Measurements from ENCODE around the gene NMNAT2.

NMNAT2 gene

GRCh38 chr1:183419399-183419798, 1.2 kb upstream of the NMNAT2 start:
- no peak for DNase-seq (ENCODE audit: extremely low read depth, low read depth)
- TF ChIP-seq CTCF (IDR thresholded peaks at IDR 0.05; ENCODE audit: low read depth, low read length), result no peak

- no peak for DNase-seq (ENCODE audit: extremely low read depth, low read depth)
- no peak for TF ChIP-seq CTCF (IDR thresholded peaks at IDR 0.05; ENCODE audit: low read depth, low read length)
These were observed 516 bp upstream of the NMNAT2 start for GRCh38 chr1:183418696-183419095.

GRCh38 chr1:183416850-183417771, 1.1 kb downstream of the NMNAT2 start:
- DNase-seq (ENCODE audit: extremely low read depth, low read depth), result no peak
- TF ChIP-seq CTCF (IDR thresholded peaks at IDR 0.05; ENCODE audit: low read depth, low read length), result no peak

GRCh38 chr1:183414365-183414764, 3.8 kb downstream of the NMNAT2 start:
- no peak for TF ChIP-seq CTCF (IDR thresholded peaks at IDR 0.05; ENCODE audit: low read depth, low read length)

GRCh38 chr1:183411091-183411490, 7.1 kb downstream of the NMNAT2 start:
- TF ChIP-seq CTCF (IDR thresholded peaks at IDR 0.05; ENCODE audit: low read depth, low read length), result no peak
- no peak for DNase-seq (ENCODE audit: extremely low read depth, low read depth)

More at GRCh38 chr1:183414365-183414764, 3.8 kb downstream of the NMNAT2 start:
- DNase-seq (ENCODE audit: extremely low read depth, low read depth), result no peak

GRCh38 chr1:183407961-183408360, 10.2 kb downstream of the NMNAT2 start:
- no peak for TF ChIP-seq CTCF (IDR thresholded peaks at IDR 0.05; ENCODE audit: low read depth, low read length)
- DNase-seq (ENCODE audit: extremely low read depth, low read depth), result no peak

GRCh38 chr1:183407474-183407873, 10.7 kb downstream of the NMNAT2 start:
- TF ChIP-seq CTCF (IDR thresholded peaks at IDR 0.05; ENCODE audit: low read depth, low read length), result no peak
- no peak for DNase-seq (ENCODE audit: extremely low read depth, low read depth)

All from AG09319 (cell line).